Neutrophil (primary cell): Measurements from ENCODE around the gene AIF1L.

ENCODE experiments used
- H3K27ac ChIP-seq: fragments of 200-600 bp; sonication (generic); 2 replicates; pipeline ENCODE4 v1.5.1; 2016; ENCODE audit warnings: mild to moderate bottlenecking, moderate library complexity
- H3K27me3 ChIP-seq: fragments of 200-600 bp; sonication (generic); 2 replicates; pipeline ENCODE4 v1.6.0; 2016; ENCODE audit warnings: mild to moderate bottlenecking
- H3K36me3 ChIP-seq: fragments of 200-600 bp; sonication (generic); 2 replicates; pipeline ENCODE4 v1.5.1; 2017
- H3K4me1 ChIP-seq, 2 experiments: fragments of 200-600 bp in 1 of 2; sonication (generic) in 1 of 2; 1 replicate in 1 of 2; 2 replicates in 1 of 2; pipeline versions ENCODE4 v1.5.1 to v1.6.1; 2013 to 2016; ENCODE audit warnings: low read depth in 1 of 2, low read length in 1 of 2, mild to moderate bottlenecking in 1 of 2, moderate library complexity in 1 of 2; ENCODE audit not compliant: control insufficient read depth in 1 of 2, insufficient read depth in 1 of 2
- H3K4me3 ChIP-seq, 2 experiments: fragments of 200-600 bp in 1 of 2; sonication (generic) in 1 of 2; 1 replicate in 1 of 2; 2 replicates in 1 of 2; pipeline ENCODE4 v1.5.1; 2013 to 2016; ENCODE audit warnings: low read depth in 1 of 2, low read length in 1 of 2, mild to moderate bottlenecking in 1 of 2, moderate library complexity in 1 of 2
- H3K9me3 ChIP-seq: fragments of 200-600 bp; sonication (generic); 2 replicates; pipeline ENCODE4 v1.5.1; 2016
- TF ChIP-seq, protein P1 (sequence below): fragments of 200-600 bp; sonication (generic); IDR thresholded peaks from 2 replicates; pipeline ENCODE4 v1.5.1; 2016; ENCODE audit warnings: antibody characterized with exemption

Gene AIF1L

GRCh38 chr9:131090025-131090787 is 6.1 kb upstream of the AIF1L start:
- Histone ChIP-seq H3K9me3 (no peaks in the 10 kb centered on the region), H3K4me1 (no peaks in the 10 kb centered on the region), H3K27me3 (peaks cover 16% of the 10 kb centered on the region), H3K27ac (no peak overlapping the region), H3K4me3 (no peak overlapping the region), H3K36me3 (no peaks in the 10 kb centered on the region)
- TF ChIP-seq, protein P1, sequence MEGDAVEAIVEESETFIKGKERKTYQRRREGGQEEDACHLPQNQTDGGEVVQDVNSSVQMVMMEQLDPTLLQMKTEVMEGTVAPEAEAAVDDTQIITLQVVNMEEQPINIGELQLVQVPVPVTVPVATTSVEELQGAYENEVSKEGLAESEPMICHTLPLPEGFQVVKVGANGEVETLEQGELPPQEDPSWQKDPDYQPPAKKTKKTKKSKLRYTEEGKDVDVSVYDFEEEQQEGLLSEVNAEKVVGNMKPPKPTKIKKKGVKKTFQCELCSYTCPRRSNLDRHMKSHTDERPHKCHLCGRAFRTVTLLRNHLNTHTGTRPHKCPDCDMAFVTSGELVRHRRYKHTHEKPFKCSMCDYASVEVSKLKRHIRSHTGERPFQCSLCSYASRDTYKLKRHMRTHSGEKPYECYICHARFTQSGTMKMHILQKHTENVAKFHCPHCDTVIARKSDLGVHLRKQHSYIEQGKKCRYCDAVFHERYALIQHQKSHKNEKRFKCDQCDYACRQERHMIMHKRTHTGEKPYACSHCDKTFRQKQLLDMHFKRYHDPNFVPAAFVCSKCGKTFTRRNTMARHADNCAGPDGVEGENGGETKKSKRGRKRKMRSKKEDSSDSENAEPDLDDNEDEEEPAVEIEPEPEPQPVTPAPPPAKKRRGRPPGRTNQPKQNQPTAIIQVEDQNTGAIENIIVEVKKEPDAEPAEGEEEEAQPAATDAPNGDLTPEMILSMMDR: no peak

- Histone ChIP-seq H3K36me3 (no peaks in the 10 kb centered on the region), H3K9me3 (no peaks in the 10 kb centered on the region), H3K4me1 (peaks cover 0 to 2% of the 10 kb centered on the region in 2 experiments), H3K27me3 (peaks cover 28% of the 10 kb centered on the region), H3K4me3 (no peak overlapping the region), H3K27ac (no peak overlapping the region)
- TF ChIP-seq, protein P1: no peak
These were observed 4.9 kb upstream of the AIF1L start for GRCh38 chr9:131091352-131091992.

- Histone ChIP-seq H3K36me3 (no peaks in the 10 kb centered on the region), H3K27me3 (peaks cover 34% of the 10 kb centered on the region), H3K9me3 (no peaks in the 10 kb centered on the region), H3K4me3 (no peak overlapping the region), H3K4me1 (peaks cover 0 to 7% of the 10 kb centered on the region in 2 experiments), H3K27ac (no peak overlapping the region)
- TF ChIP-seq, protein P1: no peak
These were observed 4.3 kb upstream of the AIF1L start for GRCh38 chr9:131092030-131092429.

- Histone ChIP-seq H3K4me3 (no peak overlapping the region), H3K4me1 (peaks cover 0 to 8% of the 10 kb centered on the region in 2 experiments), H3K9me3 (no peaks in the 10 kb centered on the region), H3K27ac (no peak overlapping the region), H3K36me3 (no peaks in the 10 kb centered on the region), H3K27me3 (peaks cover 42% of the 10 kb centered on the region)
- TF ChIP-seq, protein P1: no peak
These were observed 3.5 kb upstream of the AIF1L start for GRCh38 chr9:131092548-131093440.

- H3K27ac ChIP-seq: no peak overlapping the region
- H3K9me3 ChIP-seq: no peaks in the 10 kb centered on the region
- TF ChIP-seq, protein P1: no peak
- peaks cover 54% of the 10 kb centered on the region for H3K27me3 ChIP-seq
- no peaks in the 10 kb centered on the region for H3K36me3 ChIP-seq
- H3K4me1 ChIP-seq: peaks cover 0 to 8% of the 10 kb centered on the region in 2 experiments
- H3K4me3 ChIP-seq: no peak overlapping the region
These were observed 2.3 kb upstream of the AIF1L start for GRCh38 chr9:131094015-131094414.
